Sigmoid colon (tissue), 3 donors: ENCODE results near the gene WNT2B.

ENCODE experiments used
- CTCF ChIP-seq, 4 experiments: fragments of 450-650 bp in 3 of 4; fragments of 200-600 bp in 1 of 4; IDR thresholded peaks; one replicate each; pipeline ENCODE4 v1.5.1; 2016 to 2019; ENCODE audit warnings: antibody characterized with exemption in 4 of 4, mild to moderate bottlenecking in 3 of 4, moderate library complexity in 2 of 4
- POLR2A ChIP-seq, 2 donors: fragments of 450-650 bp; IDR thresholded peaks; one replicate each; pipeline ENCODE4 v1.6.1; 2016; ENCODE audit warnings: antibody characterized with exemption in 2 of 2, mild to moderate bottlenecking in 2 of 2, moderate library complexity in 2 of 2

GRCh38 chr1:112576240-112576639 lies 67.5 kb downstream of the WNT2B start:
- TF ChIP-seq POLR2A (IDR thresholded peaks at IDR 0.05) (no peak), CTCF (IDR thresholded peaks at IDR 0.05) (no peak)
